CD4-positive, alpha-beta memory T cell (primary cell): ENCODE data around the gene MOB3B. TPM values are rescaled to one million over a fixed set of nuclear protein-coding genes. Genes with fewer than 3 reads are reported as not detected.
A peak's percentile ranks its signal among the peaks of the same experiment; 100 is the strongest.

ENCODE experiments used
- CTCF ChIA-PET: fragments of 350-600 bp; sonication (Branson Sonifier 250); formaldehyde crosslinking; loops from one replicate; lab custom pipeline; 2021; ENCODE audit warnings: inconsistent platforms; ENCODE audit not compliant: partially characterized antibody; lab: Charles Lee
- POLR2A ChIA-PET: fragments of 350-600 bp; sonication (Branson Sonifier 250); formaldehyde crosslinking; loops from one replicate; lab custom pipeline; 2021; ENCODE audit not compliant: partially characterized antibody; lab: Charles Lee
- DNase-seq, 5 donors: peaks; one replicate each; pipeline versions ENCODE4 v3.0.0 to v3.0.0-alpha.2; 2020 to 2022; ENCODE audit warnings: mixed read lengths in 1 of 5
- H3K27ac ChIP-seq: one replicate; pipeline ENCODE4 v1.7.0; 2013; ENCODE audit warnings: low read depth, low read length
- H3K27me3 ChIP-seq: 2 replicates; pipeline ENCODE4 v1.7.0; 2013; ENCODE audit warnings: mild to moderate bottlenecking, low read length, moderate library complexity; ENCODE audit not compliant: insufficient read depth
- H3K36me3 ChIP-seq: 2 replicates; pipeline ENCODE4 v1.7.0; 2013; ENCODE audit warnings: mild to moderate bottlenecking, low read length, moderate library complexity; ENCODE audit not compliant: insufficient read depth
- H3K4me1 ChIP-seq: 2 replicates; pipeline ENCODE4 v1.7.0; 2013; ENCODE audit warnings: mild to moderate bottlenecking, low read length, moderate library complexity; ENCODE audit not compliant: insufficient read depth
- H3K4me3 ChIP-seq, 2 donors: one replicate each; pipeline ENCODE4 v1.7.0; 2013; ENCODE audit warnings: low read length in 2 of 2, mild to moderate bottlenecking in 1 of 2
- H3K9me3 ChIP-seq, 2 donors: one replicate each; pipeline ENCODE4 v1.7.0; 2013; ENCODE audit warnings: low read length in 2 of 2, control low read depth in 1 of 2; ENCODE audit not compliant: control insufficient read depth in 1 of 2
- H3K27ac Mint-ChIP-seq, 7 donors: one replicate each; pipeline ENCODE4 v1.8.0; 2020 to 2021; ENCODE audit warnings: mixed read lengths in 7 of 7, mild to moderate bottlenecking in 6 of 7, inconsistent platforms in 3 of 7, moderate library complexity in 3 of 7
- H3K27me3 Mint-ChIP-seq, 2 donors: one replicate each; pipeline ENCODE4 v1.8.0; 2020 to 2021; ENCODE audit warnings: mixed read lengths in 2 of 2
- H3K36me3 Mint-ChIP-seq, 2 donors: one replicate each; pipeline ENCODE4 v1.8.0; 2020 to 2021; ENCODE audit warnings: mixed read lengths in 2 of 2, inconsistent platforms in 1 of 2, mild to moderate bottlenecking in 1 of 2
- H3K4me1 Mint-ChIP-seq, 4 donors: one replicate each; pipeline ENCODE4 v1.8.0; 2020 to 2021; ENCODE audit warnings: mixed read lengths in 4 of 4, mild to moderate bottlenecking in 1 of 4
- H3K4me3 Mint-ChIP-seq, 8 donors: one replicate each; pipeline ENCODE4 v1.8.0; 2020 to 2021; ENCODE audit warnings: mixed read lengths in 8 of 8, mild to moderate bottlenecking in 7 of 8, moderate library complexity in 6 of 8, inconsistent platforms in 3 of 8
- H3K9me3 Mint-ChIP-seq, 8 donors: one replicate each; pipeline ENCODE4 v1.8.0; 2020 to 2021; ENCODE audit warnings: mixed read lengths in 8 of 8, mild to moderate bottlenecking in 5 of 8, inconsistent platforms in 3 of 8, moderate library complexity in 1 of 8
- intact Hi-C: fragments of 100-400 bp; cut with micrococcal nuclease; formaldehyde crosslinking; loops from one replicate; pipeline ENCODE4 v1.15.1; 2023
- polyA plus RNA-seq, 2 donors: library from polyadenylated mRNA; unstranded; fragments of 300-500 nt; fragmentation: Illumina TruSeq; gene quantifications; one replicate each; pipeline ENCODE4 v1.2.3, GENCODE V29; 2021
- total RNA-seq, 2 experiments: library from RNA; stranded (reverse); gene quantifications; one replicate each; pipeline ENCODE4 v1.2.3, GENCODE V29; 2021

The MOB3B gene
- total and polyA plus RNA-seq, 4 experiments from 2014 or later = 0.05 to 0.64 (median 0.34) TPM

- CTCF ChIA-PET = interaction anchor here (1.5 kb wide), 1 partner anchor 10 kb away, joined by 3 read pairs; no protein-coding TSS in a partner anchor
- Mint-ChIP-seq H3K27me3 (peaks cover 5 to 7% of the 10 kb centered on the region in 2 donors), H3K9me3 (no peaks in the 10 kb centered on the region), H3K4me1 (peaks cover 0 to 5% (median 3%) of the 10 kb centered on the region in 4 donors), H3K27ac (no peak overlapping the region), H3K36me3 (no peaks in the 10 kb centered on the region), H3K4me3 (no peak overlapping the region)
- Histone ChIP-seq H3K27me3 (no peaks in the 10 kb centered on the region), H3K4me3 (no peak overlapping the region), H3K27ac (no peak overlapping the region), H3K9me3 (no peaks in the 10 kb centered on the region), H3K36me3 (no peaks in the 10 kb centered on the region), H3K4me1 (peaks cover 4% of the 10 kb centered on the region)
- POLR2A ChIA-PET = no interaction called here
- intact Hi-C loops = no loop called here
- DNase-seq = no peak
These were observed 248.8 kb downstream of the MOB3B start for GRCh38 chr9:27280860-27281259.

- Histone ChIP-seq H3K9me3 (no peaks in the 10 kb centered on the region), H3K27me3 (no peaks in the 10 kb centered on the region), H3K4me3 (no peak overlapping the region), H3K27ac (no peak overlapping the region), H3K4me1 (peaks cover 4% of the 10 kb centered on the region), H3K36me3 (no peaks in the 10 kb centered on the region)
- no peak for DNase-seq
- intact Hi-C loops = no loop called here
- Mint-ChIP-seq H3K27me3 (peaks cover 4 to 6% of the 10 kb centered on the region in 2 donors), H3K4me1 (peaks cover 0 to 5% (median 3%) of the 10 kb centered on the region in 4 donors), H3K36me3 (no peaks in the 10 kb centered on the region), H3K4me3 (no peak overlapping the region), H3K27ac (no peak overlapping the region), H3K9me3 (no peaks in the 10 kb centered on the region)
- CTCF ChIA-PET = interaction anchor here (1.0 to 2.3 kb wide), 4 partner anchors 8 to 534 kb away, joined by 3 to 8 read pairs (median 4); no protein-coding TSS in a partner anchor
- POLR2A ChIA-PET = no interaction called here
These were observed 249.4 kb downstream of the MOB3B start for GRCh38 chr9:27280249-27280648.

GRCh38 chr9:27279611-27280010 is 250.0 kb downstream of the MOB3B start:
- CTCF ChIA-PET = interaction anchor here (0.9 to 2.3 kb wide), 5 partner anchors 8 to 533 kb away, joined by 3 to 8 read pairs (median 3); no protein-coding TSS in a partner anchor

GRCh38 chr9:27278374-27278773 is 251.2 kb downstream of the MOB3B start:
- intact Hi-C loops = no loop called here
- Mint-ChIP-seq H3K36me3 (no peaks in the 10 kb centered on the region), H3K9me3 (no peaks in the 10 kb centered on the region), H3K4me3 (no peak overlapping the region), H3K27me3 (peaks cover 4% of the 10 kb centered on the region in 2 donors), H3K27ac (no peak overlapping the region), H3K4me1 (peaks cover 0 to 5% (median 3%) of the 10 kb centered on the region in 4 donors)
- Histone ChIP-seq H3K9me3 (no peaks in the 10 kb centered on the region), H3K27ac (no peak overlapping the region), H3K4me1 (peaks cover 4% of the 10 kb centered on the region), H3K4me3 (no peak overlapping the region), H3K36me3 (no peaks in the 10 kb centered on the region), H3K27me3 (no peaks in the 10 kb centered on the region)
- CTCF ChIA-PET = interaction anchor here (1.2 to 2.3 kb wide), 2 partner anchors 9 to 16 kb away, joined by 3 to 8 read pairs; no protein-coding TSS in a partner anchor
- POLR2A ChIA-PET = no interaction called here
- no peak for DNase-seq

More at GRCh38 chr9:27279611-27280010, 250.0 kb downstream of the MOB3B start:
- H3K36me3 ChIP-seq = no peaks in the 10 kb centered on the region
- Mint-ChIP-seq H3K4me1 (peaks cover 0 to 5% (median 3%) of the 10 kb centered on the region in 4 donors), H3K27me3 (peaks cover 4% of the 10 kb centered on the region in 2 donors), H3K36me3 (no peaks in the 10 kb centered on the region), H3K4me3 (no peak overlapping the region), H3K9me3 (no peaks in the 10 kb centered on the region), H3K27ac (no peak overlapping the region)
- H3K4me1 ChIP-seq = peaks cover 4% of the 10 kb centered on the region
- POLR2A ChIA-PET = no interaction called here
- intact Hi-C loops = no loop called here
- DNase-seq = no peak
- no peak overlapping the region for H3K27ac ChIP-seq
- H3K4me3 ChIP-seq = no peak overlapping the region
- H3K9me3 ChIP-seq = no peaks in the 10 kb centered on the region
- H3K27me3 ChIP-seq = no peaks in the 10 kb centered on the region

- intact Hi-C loops = no loop called here
- Mint-ChIP-seq H3K4me3 (peak overlapping the region in 2 of 8 donors; percentile 1 to 52), H3K36me3 (no peaks in the 10 kb centered on the region), H3K27me3 (peaks cover 2% of the 10 kb centered on the region in 2 donors), H3K27ac (no peak overlapping the region), H3K9me3 (no peaks in the 10 kb centered on the region), H3K4me1 (peaks cover 0 to 5% (median 3%) of the 10 kb centered on the region in 4 donors)
- POLR2A ChIA-PET = no interaction called here
- no peak overlapping the region for H3K4me3 ChIP-seq
- no peaks in the 10 kb centered on the region for H3K9me3 ChIP-seq
- CTCF ChIA-PET = interaction anchor here (0.8 to 1.4 kb wide), 2 partner anchors 12 to 56 kb away, joined by 3 to 4 read pairs; no protein-coding TSS in a partner anchor
- no peak overlapping the region for H3K27ac ChIP-seq
- H3K27me3 ChIP-seq = no peaks in the 10 kb centered on the region
- peak in 4 of 5 donors; percentile 31 to 43 (median 38) for DNase-seq
- peaks cover 4% of the 10 kb centered on the region for H3K4me1 ChIP-seq
- no peaks in the 10 kb centered on the region for H3K36me3 ChIP-seq
These were observed 253.2 kb downstream of the MOB3B start for GRCh38 chr9:27276193-27277030.

Other genes starting within 250 kb of the MOB3B start
- gene EQTN, start 232.7 kb downstream of the MOB3B start, total RNA-seq = not detected
- not detected for gene EQTN, start 232.7 kb downstream of the MOB3B start, polyA plus RNA-seq
- gene IFNK, start 5.5 kb downstream of the MOB3B start, total RNA-seq = not detected
- not detected for gene IFNK, start 5.5 kb downstream of the MOB3B start, polyA plus RNA-seq
- 10 to 100 TPM; 20.3 to 21.1 TPM for gene C9orf72, start 43.7 kb upstream of the MOB3B start, total RNA-seq
- gene C9orf72, start 43.7 kb upstream of the MOB3B start, polyA plus RNA-seq = 10 to 100 TPM in 1 of 2 donors, 1 to 10 TPM in 1; 6.5 to 16.9 TPM